Adrenal gland (tissue), 12 donors: ENCODE data around the gene CCDC201. TPM values are rescaled to one million over a fixed set of nuclear protein-coding genes. Genes with fewer than 3 reads are reported as not detected.

Experiments used
- DNase-seq, 7 donors: peaks; one replicate each; pipeline ENCODE4 v3.0.0-alpha.2; 2019 to 2020
- H3K27ac ChIP-seq, 5 donors: fragments of 200-600 bp; sonication (generic) in 4 of 5; 1 replicate in 3 of 5; 2 replicates in 2 of 5; pipeline versions ENCODE4 v1.5.1 to v1.8.0; 2016 to 2020; ENCODE audit warnings: mild to moderate bottlenecking in 1 of 5
- H3K27me3 ChIP-seq: fragments of 200-600 bp; 2 replicates; pipeline ENCODE4 v1.8.0; 2021
- H3K36me3 ChIP-seq, 2 donors: fragments of 200-600 bp; replicated peaks in 1 of 2; 1 replicate in 1 of 2; 2 replicates in 1 of 2; pipeline versions ENCODE4 v1.5.1 to v1.8.0; 2018 to 2022
- H3K4me1 ChIP-seq, 2 donors: fragments of 200-600 bp; replicated peaks in 1 of 2; 1 replicate in 1 of 2; 2 replicates in 1 of 2; pipeline versions ENCODE4 v1.5.1 to v1.8.0; 2018 to 2021
- H3K4me3 ChIP-seq, 4 donors: fragments of 200-600 bp; sonication (generic) in 3 of 4; one replicate each; pipeline ENCODE4 v1.5.1; 2016 to 2018
- H3K9me3 ChIP-seq, 3 donors: fragments of 200-600 bp; sonication (generic) in 1 of 3; replicated peaks in 1 of 3; 1 replicate in 2 of 3; 2 replicates in 1 of 3; pipeline versions ENCODE4 v1.5.1 to v1.8.0; 2016 to 2021
- POLR2A ChIP-seq, 2 donors: fragments of 450-650 bp; IDR thresholded peaks; one replicate each; pipeline ENCODE4 v1.6.1; 2017; ENCODE audit warnings: antibody characterized with exemption in 2 of 2, mild to moderate bottlenecking in 2 of 2, moderate library complexity in 1 of 2
- WGBS, 4 donors: extraction: QIAGEN DNeasy Blood & Tissue Kit in 2 of 4; methylation state at CpG; one replicate each; pipeline versions ENCODE4 v1.1.5 to v1.1.7; 2013 to 2017; 5-methylcytosine and 5-hydroxymethylcytosine counted together
- intact Hi-C, 2 donors: fragments of 100-400 bp; cut with DNase I; formaldehyde crosslinking; loops; one replicate each; pipeline versions ENCODE4 v1.14.1 to v1.15.0; 2022 to 2023
- polyA plus RNA-seq, 3 donors: library from polyadenylated mRNA; stranded (reverse); fragments of 200-250 nt in 2 of 3; fragments of 350-450 nt in 1 of 3; fragmentation: Illumina TruSeq in 1 of 3; extraction: RNeasy Lipid Tissue Mini Kit (QIAGEN cat#74804) in 1 of 3; gene quantifications; one replicate each; pipeline ENCODE4 v1.2.3, GENCODE V29; 2013 to 2014
- total RNA-seq, 9 donors: library from RNA; depleted of rRNA in 4 of 9; stranded (reverse); fragments of >200 nt in 4 of 9; fragments of 120-200 nt in 1 of 9; fragmentation: NEBNext Ultra II Directional in 1 of 9; extraction: Animal tissue kit (Norgen Biotek cat#: 25700) in 1 of 9; gene quantifications; one replicate each; pipeline versions ENCODE4 v1.1.0 to v1.2.4, GENCODE V29; 2013 to 2023
- TF ChIP-seq, protein P1 (sequence below), 6 experiments: fragments of 450-650 bp in 4 of 6; fragments of 200-600 bp in 2 of 6; sonication (generic) in 1 of 6; IDR thresholded peaks; 1 replicate in 5 of 6; 2 replicates in 1 of 6; pipeline versions ENCODE4 v1.5.1 to v1.8.0; 2016 to 2021; ENCODE audit warnings: antibody characterized with exemption in 6 of 6, mild to moderate bottlenecking in 2 of 6, moderate library complexity in 1 of 6
- donor health status: healthy with polysubstance abuse.
- donor health status: Bipolar disorder and iron deficiency.
- donor health status: DM: yes; HTN: yes; CAD: no.
- donor health status: DM: no; HTN: no; CAD: no.
- donor health status: DM: no; HTN: no; CAD: no.
- donor health status: DM: yes; HTN: yes; CAD: no.

Gene CCDC201
- total and polyA plus RNA-seq, 12 donors = not detected

DNA sequence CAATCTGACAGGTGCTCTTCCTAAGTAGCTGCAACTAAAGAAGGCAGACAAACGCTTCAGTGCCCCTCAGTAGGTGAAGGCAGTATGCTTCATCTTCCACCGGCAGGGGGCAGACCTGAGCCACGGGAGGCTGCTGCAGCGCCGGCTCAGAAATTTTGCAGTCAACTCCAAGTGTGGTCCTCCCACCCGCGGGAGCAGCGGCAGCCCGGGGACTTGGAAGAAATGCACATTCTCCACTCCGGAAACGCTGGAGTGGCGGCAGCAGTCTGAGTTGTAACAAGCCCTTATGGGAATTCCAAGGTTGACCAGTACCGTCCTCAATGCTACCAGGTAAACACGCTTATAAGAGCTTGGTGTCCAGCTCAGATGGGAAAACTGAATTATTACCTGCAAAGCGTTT lies 44.8 kb upstream of the CCDC201 start:
- H3K36me3 ChIP-seq = no peaks in the 10 kb centered on the region
- no peak overlapping the region for H3K27ac ChIP-seq
- H3K4me3 ChIP-seq = no peak overlapping the region
- peaks cover 0 to 4% of the 10 kb centered on the region in 2 donors for H3K4me1 ChIP-seq
- peaks cover 43% of the 10 kb centered on the region for H3K27me3 ChIP-seq
- DNase-seq = peak; percentile 59 to 84 (median 75)
- 7 to 23% (median 10%) methylated on average over 4 to 15 of the region's 15 CpGs for WGBS, 4 donors
- intact Hi-C loops = loop anchor here (5.0 to 10.0 kb wide), 3 partner anchors 1175 to 1337 kb away; no protein-coding TSS in a partner anchor
- TF ChIP-seq, protein P1, sequence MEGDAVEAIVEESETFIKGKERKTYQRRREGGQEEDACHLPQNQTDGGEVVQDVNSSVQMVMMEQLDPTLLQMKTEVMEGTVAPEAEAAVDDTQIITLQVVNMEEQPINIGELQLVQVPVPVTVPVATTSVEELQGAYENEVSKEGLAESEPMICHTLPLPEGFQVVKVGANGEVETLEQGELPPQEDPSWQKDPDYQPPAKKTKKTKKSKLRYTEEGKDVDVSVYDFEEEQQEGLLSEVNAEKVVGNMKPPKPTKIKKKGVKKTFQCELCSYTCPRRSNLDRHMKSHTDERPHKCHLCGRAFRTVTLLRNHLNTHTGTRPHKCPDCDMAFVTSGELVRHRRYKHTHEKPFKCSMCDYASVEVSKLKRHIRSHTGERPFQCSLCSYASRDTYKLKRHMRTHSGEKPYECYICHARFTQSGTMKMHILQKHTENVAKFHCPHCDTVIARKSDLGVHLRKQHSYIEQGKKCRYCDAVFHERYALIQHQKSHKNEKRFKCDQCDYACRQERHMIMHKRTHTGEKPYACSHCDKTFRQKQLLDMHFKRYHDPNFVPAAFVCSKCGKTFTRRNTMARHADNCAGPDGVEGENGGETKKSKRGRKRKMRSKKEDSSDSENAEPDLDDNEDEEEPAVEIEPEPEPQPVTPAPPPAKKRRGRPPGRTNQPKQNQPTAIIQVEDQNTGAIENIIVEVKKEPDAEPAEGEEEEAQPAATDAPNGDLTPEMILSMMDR (IDR thresholded peaks at IDR 0.05) = peak; percentile 67 to 98 (median 84)
- no peak for TF ChIP-seq POLR2A (IDR thresholded peaks at IDR 0.05)
- no peaks in the 10 kb centered on the region for H3K9me3 ChIP-seq

DNA sequence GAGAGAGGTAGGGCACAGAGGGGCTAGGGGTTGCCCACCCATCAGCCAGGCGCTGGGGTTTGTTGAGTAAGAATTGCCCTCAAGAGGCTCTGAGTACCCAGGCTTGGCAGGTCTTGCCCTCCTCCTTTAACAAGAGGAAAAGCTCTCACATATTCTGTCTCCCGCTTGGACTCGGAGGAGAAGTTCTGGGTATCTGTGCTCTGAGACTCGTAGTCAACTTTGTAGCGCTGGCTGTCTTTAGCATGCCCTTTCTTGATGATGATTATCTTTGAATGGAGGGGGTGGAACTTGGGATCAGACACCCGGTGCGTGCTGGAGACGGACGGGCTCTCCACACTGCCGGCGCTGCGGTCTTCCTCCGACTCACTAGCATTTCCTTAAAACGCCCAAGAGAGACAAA lies 44.2 kb upstream of the CCDC201 start:
- no peak for TF ChIP-seq POLR2A (IDR thresholded peaks at IDR 0.05)
- TF ChIP-seq, protein P1 (IDR thresholded peaks at IDR 0.05) = no peak
- Histone ChIP-seq H3K27ac (no peak overlapping the region), H3K4me1 (peaks cover 0 to 4% of the 10 kb centered on the region in 2 donors), H3K9me3 (no peaks in the 10 kb centered on the region), H3K36me3 (no peaks in the 10 kb centered on the region), H3K4me3 (no peak overlapping the region), H3K27me3 (peaks cover 38% of the 10 kb centered on the region)
- DNase-seq = no peak
- intact Hi-C loops = loop anchor here (5.0 to 10.0 kb wide), 3 partner anchors 1175 to 1338 kb away; no protein-coding TSS in a partner anchor
- WGBS, 4 donors = 70 to 80% (median 76%) methylated on average over 13 to 14 of the region's 14 CpGs

DNA sequence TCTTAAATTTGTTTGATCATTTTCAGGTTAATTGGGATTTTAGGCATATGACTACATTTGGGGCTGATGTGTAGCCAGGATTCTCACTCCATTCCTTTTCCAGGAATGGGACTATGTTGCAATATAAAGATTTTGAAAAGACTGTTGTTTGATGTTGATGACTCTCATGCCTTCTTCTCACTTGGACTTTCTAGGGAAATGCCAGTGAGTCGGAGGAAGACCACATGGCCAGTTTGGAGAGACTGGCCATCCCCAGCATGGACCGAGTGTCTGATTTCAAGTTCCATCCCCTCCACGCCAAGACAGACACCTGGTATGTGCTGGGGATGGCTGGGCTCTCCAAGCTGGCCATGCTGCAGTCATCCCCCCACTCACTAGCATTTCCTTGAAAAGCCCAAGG lies 42.7 kb upstream of the CCDC201 start:
- Histone ChIP-seq H3K27ac (no peak overlapping the region), H3K9me3 (no peaks in the 10 kb centered on the region), H3K4me3 (no peak overlapping the region), H3K36me3 (no peaks in the 10 kb centered on the region), H3K27me3 (peaks cover 24% of the 10 kb centered on the region), H3K4me1 (peaks cover 0 to 4% of the 10 kb centered on the region in 2 donors)
- TF ChIP-seq, protein P1 (IDR thresholded peaks at IDR 0.05) = no peak
- no peak for TF ChIP-seq POLR2A (IDR thresholded peaks at IDR 0.05)
- 76 to 79% (median 77%) methylated on average over 3 of the region's 3 CpGs for WGBS, 4 donors
- intact Hi-C loops = loop anchor here (2.0 to 10.0 kb wide), 4 partner anchors 1177 to 1339 kb away; no protein-coding TSS in a partner anchor
- no peak for DNase-seq

DNA sequence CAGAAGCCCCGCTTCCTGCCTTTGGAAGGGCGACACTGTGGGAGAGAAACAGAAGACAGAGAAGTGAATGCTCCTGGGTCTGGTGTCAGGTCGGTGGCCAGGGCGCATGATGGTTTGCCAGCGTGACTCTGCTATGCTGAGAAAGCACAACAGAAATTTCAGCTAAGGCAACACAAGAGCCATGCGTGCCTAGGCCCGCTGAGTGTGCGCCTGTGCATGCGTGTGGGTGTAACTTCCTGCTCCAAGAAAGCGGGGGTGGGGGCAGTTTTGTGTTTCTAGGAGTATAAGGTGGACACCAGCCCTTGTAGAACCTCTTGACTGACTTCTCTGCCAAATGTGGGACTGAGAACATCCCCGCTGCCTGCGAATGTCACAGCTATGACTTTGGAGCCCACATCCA lies 42.0 kb upstream of the CCDC201 start:
- 89 to 95% (median 90%) methylated on average over 11 to 12 of the region's 12 CpGs for WGBS, 4 donors
- intact Hi-C loops = loop anchor here (2.0 to 10.0 kb wide), 4 partner anchors 1177 to 1340 kb away; no protein-coding TSS in a partner anchor
- H3K36me3 ChIP-seq = no peaks in the 10 kb centered on the region
- no peak for DNase-seq
- H3K27ac ChIP-seq = no peak overlapping the region
- no peaks in the 10 kb centered on the region for H3K4me1 ChIP-seq
- TF ChIP-seq POLR2A (IDR thresholded peaks at IDR 0.05) = no peak
- TF ChIP-seq, protein P1 (IDR thresholded peaks at IDR 0.05) = no peak
- no peak overlapping the region for H3K4me3 ChIP-seq
- H3K9me3 ChIP-seq = no peaks in the 10 kb centered on the region
- peaks cover 18% of the 10 kb centered on the region for H3K27me3 ChIP-seq
